HCT116 (cell line): ENCODE measurements around the gene CTSE. TPM values are rescaled to one million over a fixed set of nuclear protein-coding genes. Genes with fewer than 3 reads are reported as not detected.
"Not testable (repeated sequence)": the region's sequence is repeated elsewhere in the genome, so short reads cannot be mapped to it uniquely, and the experiment has no call there.

Experiments
- ATAC-seq: fragments of 200-7000 bp; cut with Tn5 transposase; 2 replicates; pipeline ENCODE4 v1.9.1; 2020; ENCODE audit warnings: mild to moderate bottlenecking, moderate library complexity
- BruUV-seq: library from RNA; stranded (reverse); fragments of 400-500 nt; replicated peaks from 2 replicates; lab custom pipeline; 2021; lab: Mats Ljungman, UMichigan
- CTCF ChIA-PET: fragments of 300-600 bp; sonication (Branson Sonifier 250); formaldehyde crosslinking; loops from one replicate; lab custom pipeline; 2021; ENCODE audit warnings: antibody characterized with exemption; lab: Charles Lee
- POLR2A ChIA-PET: fragments of 300-600, 350-600 bp; sonication (Branson Sonifier 250); formaldehyde crosslinking; loops from one replicate; lab custom pipeline; 2021; ENCODE audit warnings: antibody characterized with exemption; lab: Charles Lee
- RAD21 ChIA-PET, 2 experiments: fragments of 300-600 bp; sonication (Branson Sonifier 250); formaldehyde crosslinking; loops; one replicate each; lab custom pipeline; 2023; ENCODE audit warnings: low total read pairs in 2 of 2; ENCODE audit not compliant: uncharacterized antibody in 2 of 2, unreplicated experiment in 2 of 2, low non-redundant PET in 1 of 2; lab: Charles Lee
- DNase-seq: peaks from one replicate; pipeline ENCODE4 v3.0.0-alpha.2; 2010; ENCODE audit warnings: low read depth, low spot score
- H2AFZ ChIP-seq: fragments of 200-600 bp; shearing (Covaris generic), sonication (generic); 2 replicates; pipeline ENCODE4 v1.6.1; 2017; ENCODE audit warnings: low read depth, mixed run types, mixed read lengths, antibody characterized with exemption, low read length; ENCODE audit not compliant: poor library complexity, severe bottlenecking
- H3K27ac ChIP-seq: 2 replicates; pipeline ENCODE4 v1.5.1; 2012; ENCODE audit warnings: low read depth, low read length
- H3K27me3 ChIP-seq: fragments of 200-600 bp; sonication (generic); 2 replicates; pipeline ENCODE4 v1.6.1; 2016; ENCODE audit warnings: mixed run types, low read length, mixed read lengths; ENCODE audit not compliant: insufficient read depth
- H3K36me3 ChIP-seq, 2 experiments: fragments of 200-500 bp in 1 of 2; fragments of 200-600 bp in 1 of 2; sonication (Bioruptor generic) in 1 of 2; sonication (generic) in 1 of 2; 2 replicates each; pipeline versions ENCODE4 v1.5.1 to v1.6.1; 2014 to 2016; ENCODE audit warnings: low read length in 2 of 2, inconsistent platforms in 1 of 2, mixed read lengths in 1 of 2, mixed run types in 1 of 2; ENCODE audit not compliant: insufficient read depth in 2 of 2, control insufficient read depth in 1 of 2
- H3K4me1 ChIP-seq, 2 experiments: fragments of 200-600 bp in 1 of 2; sonication (generic) in 1 of 2; 2 replicates each; pipeline versions ENCODE4 v1.5.1 to v1.6.1; 2012 to 2017; ENCODE audit warnings: low read length in 2 of 2, inconsistent platforms in 1 of 2, mild to moderate bottlenecking in 1 of 2, mixed read lengths in 1 of 2, mixed run types in 1 of 2, moderate library complexity in 1 of 2; ENCODE audit not compliant: insufficient read depth in 2 of 2, control insufficient read depth in 1 of 2
- H3K4me2 ChIP-seq: fragments of 200-600 bp; sonication (generic); 2 replicates; pipeline ENCODE4 v1.6.1; 2017; ENCODE audit warnings: mixed run types, low read length, mixed read lengths
- H3K4me3 ChIP-seq, 2 experiments: fragments of 200-600 bp in 1 of 2; sonication (generic) in 1 of 2; replicated peaks in 1 of 2; 2 replicates each; pipeline ENCODE4 v1.5.1; 2011 to 2016; ENCODE audit warnings: low read length in 2 of 2, control low read depth in 1 of 2, low read depth in 1 of 2, mild to moderate bottlenecking in 1 of 2, mixed read lengths in 1 of 2, mixed run types in 1 of 2
- H3K79me2 ChIP-seq: fragments of 200-600 bp; sonication (generic); 2 replicates; pipeline ENCODE4 v1.6.1; 2017; ENCODE audit warnings: mild to moderate bottlenecking, mixed run types, low read length, moderate library complexity, mixed read lengths; ENCODE audit not compliant: insufficient read depth
- H3K9ac ChIP-seq: fragments of 200-600 bp; sonication (generic); 2 replicates; pipeline ENCODE4 v1.6.1; 2016; ENCODE audit warnings: low read length, mixed read lengths
- H3K9me2 ChIP-seq: fragments of 200-600 bp; sonication (generic), shearing (Covaris generic); 2 replicates; pipeline ENCODE4 v1.6.1; 2017; ENCODE audit warnings: mixed run types, mild to moderate bottlenecking, moderate library complexity; ENCODE audit not compliant: insufficient read depth
- H3K9me3 ChIP-seq, 2 experiments: fragments of 200-500 bp in 1 of 2; fragments of 200-600 bp in 1 of 2; sonication (Bioruptor generic) in 1 of 2; sonication (generic) in 1 of 2; 2 replicates each; pipeline ENCODE4 v1.6.1; 2014 to 2017; ENCODE audit warnings: low read length in 2 of 2, mixed read lengths in 2 of 2, inconsistent platforms in 1 of 2, low read depth in 1 of 2, mild to moderate bottlenecking in 1 of 2, mixed run types in 1 of 2, moderate library complexity in 1 of 2; ENCODE audit not compliant: control insufficient read depth in 1 of 2, insufficient read depth in 1 of 2
- H4K20me1 ChIP-seq: fragments of 200-600 bp; sonication (generic), shearing (Covaris generic); 2 replicates; pipeline ENCODE4 v1.6.1; 2017; ENCODE audit warnings: mixed run types, mild to moderate bottlenecking, moderate library complexity; ENCODE audit not compliant: insufficient read depth
- CBX3 ChIP-seq: IDR thresholded peaks from 2 replicates; pipeline ENCODE4 v1.6.1; 2012; ENCODE audit warnings: low read depth
- ELF1 ChIP-seq: IDR thresholded peaks from 2 replicates; pipeline ENCODE4 v1.6.1; 2012; ENCODE audit warnings: low read depth, borderline replicate concordance
- EZH2phosphoT487 ChIP-seq: fragments of 200-600 bp; IDR thresholded peaks from 2 replicates; pipeline ENCODE4 v1.6.1; 2018; ENCODE audit warnings: antibody characterized with exemption, borderline replicate concordance
- FOSL1 ChIP-seq: IDR thresholded peaks from 2 replicates; pipeline ENCODE4 v1.6.1; 2012; ENCODE audit warnings: low read depth
- RAD21 ChIP-seq: IDR thresholded peaks from 2 replicates; pipeline ENCODE4 v1.6.1; 2012; ENCODE audit warnings: low read depth, mild to moderate bottlenecking
- SRF ChIP-seq: IDR thresholded peaks from 2 replicates; pipeline ENCODE4 v1.6.1; 2012; ENCODE audit warnings: low read depth
- TCF7L2 ChIP-seq: IDR thresholded peaks from 2 replicates; pipeline ENCODE4 v1.7.0; 2011; ENCODE audit warnings: borderline replicate concordance, inconsistent platforms; ENCODE audit not compliant: insufficient read depth, insufficient read length; ENCODE audit errors: extremely low read depth
- intact Hi-C: fragments of 100-400 bp; cut with micrococcal nuclease; formaldehyde crosslinking; loops from 2 replicates; pipeline ENCODE4 v1.10.0; 2022
- total RNA-seq: library from RNA; stranded (reverse); gene quantifications from one replicate; pipeline ENCODE4 v1.2.1, GENCODE V29; 2021; ENCODE audit not compliant: unreplicated experiment
- TF ChIP-seq, protein P1 (sequence below): IDR thresholded peaks from 2 replicates; pipeline ENCODE4 v1.6.1; 2011; ENCODE audit warnings: mild to moderate bottlenecking, low read length, moderate library complexity; ENCODE audit not compliant: insufficient replicate concordance; ENCODE audit errors: extremely low read depth
- TF ChIP-seq, protein P2 (sequence below): IDR thresholded peaks from 2 replicates; pipeline ENCODE4 v1.6.1; 2012
- TF ChIP-seq, protein P3 (sequence below), 3 experiments: fragments of 200-600 bp in 1 of 3; sonication (generic) in 1 of 3; IDR thresholded peaks in 2 of 3; conservative IDR thresholded peaks in 1 of 3; 2 replicates each; pipeline ENCODE4 v1.5.1; 2012 to 2017; ENCODE audit warnings: low read depth in 2 of 3, low read length in 2 of 3, antibody characterized with exemption in 1 of 3, borderline replicate concordance in 1 of 3, control low read depth in 1 of 3, mild to moderate bottlenecking in 1 of 3, mixed read lengths in 1 of 3, mixed run types in 1 of 3, moderate library complexity in 1 of 3; ENCODE audit not compliant: insufficient read depth in 1 of 3
- TF ChIP-seq, protein P4 (sequence below): IDR thresholded peaks from 2 replicates; pipeline ENCODE4 v1.6.1; 2012; ENCODE audit warnings: low read depth

Gene CTSE
- total RNA-seq, 1 experiment from 2014 or later, result 0.12 TPM

DNA sequence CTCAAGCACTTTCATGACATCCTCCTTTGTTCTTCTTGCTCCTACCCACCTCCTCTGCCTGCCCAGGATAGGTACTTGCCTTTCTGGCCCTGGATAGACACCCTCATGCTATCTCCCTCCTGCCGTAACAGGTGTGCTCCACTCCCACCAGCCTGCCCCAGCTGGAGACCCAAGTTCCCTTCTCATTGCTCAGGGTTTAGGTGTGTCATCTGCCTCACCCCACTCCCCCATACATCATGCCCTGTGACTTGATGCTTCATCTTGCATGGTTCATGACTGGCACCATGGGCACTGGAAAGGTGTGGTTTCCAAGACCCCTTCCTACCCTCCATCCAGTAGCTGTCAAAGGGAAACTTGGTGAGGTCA lies 35.2 kb upstream of the CTSE start:
- Histone ChIP-seq H3K36me3 (no peaks in the 10 kb centered on the region), H2AFZ (no peak overlapping the region), H3K79me2 (no peaks in the 10 kb centered on the region), H3K27ac (no peak overlapping the region), H3K9me2 (no peaks in the 10 kb centered on the region), H4K20me1 (no peaks in the 10 kb centered on the region), H3K4me2 (no peak overlapping the region), H3K27me3 (no peaks in the 10 kb centered on the region), H3K9ac (no peak overlapping the region), H3K4me3 (no peak overlapping the region), H3K9me3 (no peaks in the 10 kb centered on the region), H3K4me1 (no peaks in the 10 kb centered on the region)
- no TSS peak for BruUV-seq
- DNase-seq, result no peak
- ChIA-PET POLR2A (no interaction called here), CTCF (no interaction called here), RAD21 (no interaction called here)
- TF ChIP-seq, protein P1, sequence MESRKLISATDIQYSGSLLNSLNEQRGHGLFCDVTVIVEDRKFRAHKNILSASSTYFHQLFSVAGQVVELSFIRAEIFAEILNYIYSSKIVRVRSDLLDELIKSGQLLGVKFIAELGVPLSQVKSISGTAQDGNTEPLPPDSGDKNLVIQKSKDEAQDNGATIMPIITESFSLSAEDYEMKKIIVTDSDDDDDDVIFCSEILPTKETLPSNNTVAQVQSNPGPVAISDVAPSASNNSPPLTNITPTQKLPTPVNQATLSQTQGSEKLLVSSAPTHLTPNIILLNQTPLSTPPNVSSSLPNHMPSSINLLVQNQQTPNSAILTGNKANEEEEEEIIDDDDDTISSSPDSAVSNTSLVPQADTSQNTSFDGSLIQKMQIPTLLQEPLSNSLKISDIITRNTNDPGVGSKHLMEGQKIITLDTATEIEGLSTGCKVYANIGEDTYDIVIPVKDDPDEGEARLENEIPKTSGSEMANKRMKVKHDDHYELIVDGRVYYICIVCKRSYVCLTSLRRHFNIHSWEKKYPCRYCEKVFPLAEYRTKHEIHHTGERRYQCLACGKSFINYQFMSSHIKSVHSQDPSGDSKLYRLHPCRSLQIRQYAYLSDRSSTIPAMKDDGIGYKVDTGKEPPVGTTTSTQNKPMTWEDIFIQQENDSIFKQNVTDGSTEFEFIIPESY, result no peak
- TF ChIP-seq, protein P2, sequence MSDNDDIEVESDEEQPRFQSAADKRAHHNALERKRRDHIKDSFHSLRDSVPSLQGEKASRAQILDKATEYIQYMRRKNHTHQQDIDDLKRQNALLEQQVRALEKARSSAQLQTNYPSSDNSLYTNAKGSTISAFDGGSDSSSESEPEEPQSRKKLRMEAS, result no peak
- TF ChIP-seq FOSL1 (no peak), RAD21 (no peak), EZH2phosphoT487 (no peak), CBX3 (no peak), TCF7L2 (no peak), SRF (no peak), ELF1 (no peak)
- TF ChIP-seq, protein P3, sequence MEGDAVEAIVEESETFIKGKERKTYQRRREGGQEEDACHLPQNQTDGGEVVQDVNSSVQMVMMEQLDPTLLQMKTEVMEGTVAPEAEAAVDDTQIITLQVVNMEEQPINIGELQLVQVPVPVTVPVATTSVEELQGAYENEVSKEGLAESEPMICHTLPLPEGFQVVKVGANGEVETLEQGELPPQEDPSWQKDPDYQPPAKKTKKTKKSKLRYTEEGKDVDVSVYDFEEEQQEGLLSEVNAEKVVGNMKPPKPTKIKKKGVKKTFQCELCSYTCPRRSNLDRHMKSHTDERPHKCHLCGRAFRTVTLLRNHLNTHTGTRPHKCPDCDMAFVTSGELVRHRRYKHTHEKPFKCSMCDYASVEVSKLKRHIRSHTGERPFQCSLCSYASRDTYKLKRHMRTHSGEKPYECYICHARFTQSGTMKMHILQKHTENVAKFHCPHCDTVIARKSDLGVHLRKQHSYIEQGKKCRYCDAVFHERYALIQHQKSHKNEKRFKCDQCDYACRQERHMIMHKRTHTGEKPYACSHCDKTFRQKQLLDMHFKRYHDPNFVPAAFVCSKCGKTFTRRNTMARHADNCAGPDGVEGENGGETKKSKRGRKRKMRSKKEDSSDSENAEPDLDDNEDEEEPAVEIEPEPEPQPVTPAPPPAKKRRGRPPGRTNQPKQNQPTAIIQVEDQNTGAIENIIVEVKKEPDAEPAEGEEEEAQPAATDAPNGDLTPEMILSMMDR (IDR thresholded peaks at IDR 0.05 in 2 of 3, conservative IDR thresholded peaks at IDR 0.05 in 1 of 3; ENCODE audit: borderline replicate concordance in 1 of 3, insufficient read depth in 1 of 3, low read depth in 2 of 3, low read length in 2 of 3), result no peak
- TF ChIP-seq, protein P4, sequence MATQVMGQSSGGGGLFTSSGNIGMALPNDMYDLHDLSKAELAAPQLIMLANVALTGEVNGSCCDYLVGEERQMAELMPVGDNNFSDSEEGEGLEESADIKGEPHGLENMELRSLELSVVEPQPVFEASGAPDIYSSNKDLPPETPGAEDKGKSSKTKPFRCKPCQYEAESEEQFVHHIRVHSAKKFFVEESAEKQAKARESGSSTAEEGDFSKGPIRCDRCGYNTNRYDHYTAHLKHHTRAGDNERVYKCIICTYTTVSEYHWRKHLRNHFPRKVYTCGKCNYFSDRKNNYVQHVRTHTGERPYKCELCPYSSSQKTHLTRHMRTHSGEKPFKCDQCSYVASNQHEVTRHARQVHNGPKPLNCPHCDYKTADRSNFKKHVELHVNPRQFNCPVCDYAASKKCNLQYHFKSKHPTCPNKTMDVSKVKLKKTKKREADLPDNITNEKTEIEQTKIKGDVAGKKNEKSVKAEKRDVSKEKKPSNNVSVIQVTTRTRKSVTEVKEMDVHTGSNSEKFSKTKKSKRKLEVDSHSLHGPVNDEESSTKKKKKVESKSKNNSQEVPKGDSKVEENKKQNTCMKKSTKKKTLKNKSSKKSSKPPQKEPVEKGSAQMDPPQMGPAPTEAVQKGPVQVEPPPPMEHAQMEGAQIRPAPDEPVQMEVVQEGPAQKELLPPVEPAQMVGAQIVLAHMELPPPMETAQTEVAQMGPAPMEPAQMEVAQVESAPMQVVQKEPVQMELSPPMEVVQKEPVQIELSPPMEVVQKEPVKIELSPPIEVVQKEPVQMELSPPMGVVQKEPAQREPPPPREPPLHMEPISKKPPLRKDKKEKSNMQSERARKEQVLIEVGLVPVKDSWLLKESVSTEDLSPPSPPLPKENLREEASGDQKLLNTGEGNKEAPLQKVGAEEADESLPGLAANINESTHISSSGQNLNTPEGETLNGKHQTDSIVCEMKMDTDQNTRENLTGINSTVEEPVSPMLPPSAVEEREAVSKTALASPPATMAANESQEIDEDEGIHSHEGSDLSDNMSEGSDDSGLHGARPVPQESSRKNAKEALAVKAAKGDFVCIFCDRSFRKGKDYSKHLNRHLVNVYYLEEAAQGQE, result no peak
- TF ChIP-seq, all 23 proteins: peak for 0
- ATAC-seq, result no peak
- intact Hi-C loops, result no loop called here

DNA sequence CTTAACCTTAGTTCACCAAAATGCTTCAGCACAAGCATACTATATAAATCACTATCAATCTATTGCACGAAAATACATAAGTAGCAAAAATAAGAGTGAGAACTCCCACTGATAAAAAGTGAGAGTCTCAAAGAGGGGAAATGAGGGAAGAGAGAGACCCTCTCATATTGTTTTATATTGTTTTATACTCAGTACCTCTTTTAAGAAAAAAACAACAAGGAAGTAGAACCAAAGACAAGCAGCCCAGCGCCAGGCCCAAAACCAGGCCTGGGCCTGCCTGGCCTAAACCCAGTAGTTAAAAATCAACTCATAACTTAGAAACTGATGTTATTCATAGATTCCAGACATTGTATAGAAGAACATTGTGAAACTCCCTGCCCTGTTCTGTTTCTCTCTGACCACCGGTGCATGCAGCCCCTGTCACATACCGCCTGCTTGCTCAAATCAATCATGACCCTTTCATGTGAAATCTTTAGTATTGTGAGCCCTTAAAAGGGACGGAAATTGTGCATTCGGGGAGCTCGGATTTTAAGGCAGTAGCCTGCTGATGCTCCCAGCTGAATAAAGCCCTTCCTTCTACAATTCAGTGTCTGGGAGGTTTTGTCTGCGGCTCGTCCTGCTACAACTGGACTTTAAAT lies 34.7 kb upstream of the CTSE start:
- H3K36me3 ChIP-seq, ATAC-seq, H3K9ac ChIP-seq, H3K4me2 ChIP-seq, H3K9me3 ChIP-seq, H3K27ac ChIP-seq, H3K9me2 ChIP-seq, H3K27me3 ChIP-seq, DNase-seq, H2AFZ ChIP-seq, POLR2A ChIA-PET, H3K79me2 ChIP-seq, RAD21 ChIA-PET, H3K4me1 ChIP-seq, CTCF ChIA-PET, intact Hi-C loops, BruUV-seq, H4K20me1 ChIP-seq, H3K4me3 ChIP-seq: not testable (repeated sequence)
